ENCODE data around the gene TMEM89.

DNA sequence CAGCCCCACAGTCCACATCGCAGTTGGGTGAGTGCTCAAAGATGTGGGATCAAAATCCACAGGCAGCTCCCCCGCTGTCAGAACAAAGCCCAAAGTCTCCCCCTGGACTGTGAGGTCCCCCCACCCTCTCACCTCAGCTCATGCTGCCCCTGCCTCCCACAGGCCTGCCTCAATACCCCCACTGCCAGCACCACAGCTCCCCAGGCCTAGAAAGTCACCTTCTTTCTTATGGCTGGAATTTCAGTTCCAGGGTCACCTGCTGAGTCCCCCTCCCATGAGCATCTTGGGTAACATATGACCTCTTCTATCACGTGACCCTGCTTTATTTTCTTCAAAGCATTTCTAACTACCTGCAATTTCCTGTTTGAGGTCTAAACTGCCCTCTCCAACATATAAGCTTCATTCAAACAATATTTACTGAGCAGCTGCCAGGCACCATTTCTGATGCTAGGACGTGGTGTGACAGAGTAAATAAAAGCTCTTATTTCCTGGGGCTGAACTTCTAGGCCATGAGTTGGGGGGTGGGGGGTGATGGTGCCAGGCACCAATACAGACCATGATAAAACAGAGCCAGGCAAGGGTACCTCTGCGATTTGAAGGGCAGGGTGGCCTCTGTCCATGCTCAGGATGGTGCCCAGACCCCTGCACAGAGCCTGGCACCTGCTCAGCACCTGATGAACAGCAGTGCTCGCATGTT is 2.4 kb upstream of the TMEM89 start:
- TF ChIP-seq, protein P1, sequence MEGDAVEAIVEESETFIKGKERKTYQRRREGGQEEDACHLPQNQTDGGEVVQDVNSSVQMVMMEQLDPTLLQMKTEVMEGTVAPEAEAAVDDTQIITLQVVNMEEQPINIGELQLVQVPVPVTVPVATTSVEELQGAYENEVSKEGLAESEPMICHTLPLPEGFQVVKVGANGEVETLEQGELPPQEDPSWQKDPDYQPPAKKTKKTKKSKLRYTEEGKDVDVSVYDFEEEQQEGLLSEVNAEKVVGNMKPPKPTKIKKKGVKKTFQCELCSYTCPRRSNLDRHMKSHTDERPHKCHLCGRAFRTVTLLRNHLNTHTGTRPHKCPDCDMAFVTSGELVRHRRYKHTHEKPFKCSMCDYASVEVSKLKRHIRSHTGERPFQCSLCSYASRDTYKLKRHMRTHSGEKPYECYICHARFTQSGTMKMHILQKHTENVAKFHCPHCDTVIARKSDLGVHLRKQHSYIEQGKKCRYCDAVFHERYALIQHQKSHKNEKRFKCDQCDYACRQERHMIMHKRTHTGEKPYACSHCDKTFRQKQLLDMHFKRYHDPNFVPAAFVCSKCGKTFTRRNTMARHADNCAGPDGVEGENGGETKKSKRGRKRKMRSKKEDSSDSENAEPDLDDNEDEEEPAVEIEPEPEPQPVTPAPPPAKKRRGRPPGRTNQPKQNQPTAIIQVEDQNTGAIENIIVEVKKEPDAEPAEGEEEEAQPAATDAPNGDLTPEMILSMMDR (IDR thresholded peaks at IDR 0.05) = no peak
- TF ChIP-seq EZH2phosphoT487 (IDR thresholded peaks at IDR 0.05) (no peak), EZH2 (IDR thresholded peaks at IDR 0.05) (no peak)
